ENCODE measurements around the gene PORCN.
A peak's percentile ranks its signal among the peaks of the same experiment; 100 is the strongest.

PORCN gene

GRCh38 chrX:48466696-48467095 lies 42.1 kb upstream of the PORCN start:
- TF ChIP-seq CTCF (IDR thresholded peaks at IDR 0.05; ENCODE audit: low read depth, low read length): peak; percentile 29
- in situ Hi-C loops (cut with HindIII; ENCODE audit: low sequenced_read_pairs): no loop called here
- DNase-seq (ENCODE audit: low read depth, low spot score): no peak
- H3K4me3 ChIP-seq (ENCODE audit: low read depth, low read length): no peak overlapping the region

- TF ChIP-seq CTCF (IDR thresholded peaks at IDR 0.05; ENCODE audit: low read depth, low read length): no peak
- peak overlapping the region; percentile 23 for H3K4me3 ChIP-seq (ENCODE audit: low read depth, low read length)
- DNase-seq (ENCODE audit: low read depth, low spot score): no peak
- in situ Hi-C loops (cut with HindIII; ENCODE audit: low sequenced_read_pairs): no loop called here
Observed at GRCh38 chrX:48467281-48467761, 41.5 kb upstream of the PORCN start.

- no peak for DNase-seq (ENCODE audit: low read depth, low spot score)
- in situ Hi-C loops (cut with HindIII; ENCODE audit: low sequenced_read_pairs): no loop called here
- TF ChIP-seq CTCF (IDR thresholded peaks at IDR 0.05; ENCODE audit: low read depth, low read length): no peak
Observed at GRCh38 chrX:48468247-48468671, 40.5 kb upstream of the PORCN start.

GRCh38 chrX:48468693-48469691 lies 39.8 kb upstream of the PORCN start:
- no peak for DNase-seq (ENCODE audit: low read depth, low spot score)
- in situ Hi-C loops (cut with HindIII; ENCODE audit: low sequenced_read_pairs): no loop called here
- peak; percentile 18 for TF ChIP-seq CTCF (IDR thresholded peaks at IDR 0.05; ENCODE audit: low read depth, low read length)
- peak overlapping the region; percentile 23 for H3K4me3 ChIP-seq (ENCODE audit: low read depth, low read length)

More at GRCh38 chrX:48468247-48468671, 40.5 kb upstream of the PORCN start:
- H3K4me3 ChIP-seq (ENCODE audit: low read depth, low read length): peak overlapping the region; percentile 23

- in situ Hi-C loops (cut with HindIII; ENCODE audit: low sequenced_read_pairs): no loop called here
- DNase-seq (ENCODE audit: low read depth, low spot score): no peak
- H3K4me3 ChIP-seq (ENCODE audit: low read depth, low read length): peak within 1 kb of the TSS; percentile 23
- TF ChIP-seq CTCF (IDR thresholded peaks at IDR 0.05; ENCODE audit: low read depth, low read length): no peak
Observed at GRCh38 chrX:48470110-48470832, 38.5 kb upstream of the PORCN start, which contains the start of gene SLC38A5. SLC38A5 (minus strand) TSS chrX:48470260; CDS start chrX:48467924, 2,336 bp downstream.

- H3K4me3 ChIP-seq (ENCODE audit: low read depth, low read length): no peak overlapping the region
- no peak for DNase-seq (ENCODE audit: low read depth, low spot score)
Observed at GRCh38 chrX:48470833-48471118, 38.0 kb upstream of the PORCN start.

More at GRCh38 chrX:48470833-48471118, 38.0 kb upstream of the PORCN start:
- no peak for TF ChIP-seq CTCF (IDR thresholded peaks at IDR 0.05; ENCODE audit: low read depth, low read length)
- in situ Hi-C loops (cut with HindIII; ENCODE audit: low sequenced_read_pairs): no loop called here

Measured in astrocyte of the spinal cord (primary cell).